Neuronal stem cell (in vitro differentiated cells): ENCODE data around the gene ARPP21.
A peak's percentile ranks its signal among the peaks of the same experiment; 100 is the strongest.

ENCODE experiments used
- DNase-seq: peaks from one replicate; pipeline ENCODE4 v3.0.0-alpha.2; 2013; ENCODE audit warnings: low spot score
- H2AFZ ChIP-seq: one replicate; pipeline ENCODE4 v1.6.1; 2013; ENCODE audit warnings: mild to moderate bottlenecking, low read length, inconsistent platforms
- H2AK5ac ChIP-seq: 2 replicates; pipeline ENCODE4 v1.6.1; 2013; ENCODE audit warnings: low read depth, mild to moderate bottlenecking, inconsistent platforms, low read length, moderate library complexity, mixed read lengths
- H2BK120ac ChIP-seq: 2 replicates; pipeline ENCODE4 v1.6.1; 2013; ENCODE audit warnings: low read depth, mild to moderate bottlenecking, inconsistent platforms, low read length, moderate library complexity, mixed read lengths
- H2BK12ac ChIP-seq: one replicate; pipeline ENCODE4 v1.6.1; 2013; ENCODE audit warnings: low read length, inconsistent platforms
- H2BK15ac ChIP-seq: 2 replicates; pipeline ENCODE4 v1.6.1; 2013; ENCODE audit warnings: mild to moderate bottlenecking, low read length, inconsistent platforms, mixed read lengths
- H2BK5ac ChIP-seq: one replicate; pipeline ENCODE4 v1.6.1; 2013; ENCODE audit warnings: inconsistent platforms, mild to moderate bottlenecking, low read length, moderate library complexity
- H3K14ac ChIP-seq: one replicate; pipeline ENCODE4 v1.6.1; 2013; ENCODE audit warnings: low read length, inconsistent platforms
- H3K18ac ChIP-seq: 2 replicates; pipeline ENCODE4 v1.6.1; 2013; ENCODE audit warnings: low read length, inconsistent platforms
- H3K23ac ChIP-seq: 2 replicates; pipeline ENCODE4 v1.6.1; 2013; ENCODE audit warnings: low read depth, mild to moderate bottlenecking, mixed read lengths, low read length, inconsistent platforms; ENCODE audit not compliant: poor library complexity
- H3K27ac ChIP-seq: replicated peaks from 3 replicates; pipeline ENCODE4 v1.5.1; 2013; ENCODE audit warnings: low read length, inconsistent platforms
- H3K27me3 ChIP-seq, 3 experiments: 2 replicates each; pipeline ENCODE4 v1.6.1; 2013; ENCODE audit warnings: low read length in 3 of 3, mild to moderate bottlenecking in 2 of 3, inconsistent platforms in 1 of 3, low read depth in 1 of 3, mixed read lengths in 1 of 3, moderate library complexity in 1 of 3; ENCODE audit not compliant: control insufficient read depth in 3 of 3, insufficient read depth in 3 of 3
- H3K36me3 ChIP-seq, 2 donors: replicated peaks in 1 of 2; 2 replicates each; pipeline ENCODE4 v1.6.1; 2013; ENCODE audit warnings: low read length in 2 of 2; ENCODE audit not compliant: control insufficient read depth in 2 of 2, insufficient read depth in 2 of 2
- H3K4ac ChIP-seq: 2 replicates; pipeline ENCODE4 v1.6.1; 2013; ENCODE audit warnings: inconsistent platforms, mild to moderate bottlenecking, low read length, moderate library complexity
- H3K4me1 ChIP-seq, 2 donors: 1 replicate in 1 of 2; 2 replicates in 1 of 2; pipeline ENCODE4 v1.6.1; 2013; ENCODE audit warnings: low read length in 2 of 2, low read depth in 1 of 2; ENCODE audit not compliant: control insufficient read depth in 2 of 2, insufficient read depth in 1 of 2
- H3K4me2 ChIP-seq: one replicate; pipeline ENCODE4 v1.6.1; 2013; ENCODE audit warnings: mild to moderate bottlenecking, low read length, inconsistent platforms; ENCODE audit not compliant: insufficient read depth, poor library complexity, severe bottlenecking
- H3K4me3 ChIP-seq, 2 donors: 2 replicates each; pipeline ENCODE4 v1.5.1; 2013; ENCODE audit warnings: low read length in 2 of 2, mild to moderate bottlenecking in 2 of 2, inconsistent platforms in 1 of 2, moderate library complexity in 1 of 2
- H3K79me1 ChIP-seq: one replicate; pipeline ENCODE4 v1.6.1; 2013; ENCODE audit warnings: low read depth, mild to moderate bottlenecking, inconsistent platforms, low read length, moderate library complexity
- H3K9ac ChIP-seq: one replicate; pipeline ENCODE4 v1.6.1; 2013; ENCODE audit warnings: mild to moderate bottlenecking, low read depth, low read length, inconsistent platforms; ENCODE audit not compliant: poor library complexity
- H3K9me3 ChIP-seq, 2 donors: replicated peaks in 1 of 2; 2 replicates each; pipeline versions ENCODE3 to v1.6.1; 2013; ENCODE audit warnings: low read length in 2 of 2, mild to moderate bottlenecking in 2 of 2, inconsistent platforms in 1 of 2, low read depth in 1 of 2, mixed read lengths in 1 of 2, moderate library complexity in 1 of 2; ENCODE audit not compliant: control insufficient read depth in 2 of 2, insufficient read depth in 1 of 2
- H4K8ac ChIP-seq: one replicate; pipeline ENCODE4 v1.6.1; 2013; ENCODE audit warnings: low read depth, mild to moderate bottlenecking, inconsistent platforms, low read length, moderate library complexity
- H4K91ac ChIP-seq: one replicate; pipeline ENCODE4 v1.6.1; 2013; ENCODE audit warnings: low read length, low read depth, mild to moderate bottlenecking, inconsistent platforms; ENCODE audit not compliant: poor library complexity
- WGBS, 2 donors: extraction: QIAGEN DNeasy Blood & Tissue Kit; methylation state at CpG; one replicate each; pipeline ENCODE4 v1.1.7; 2013; ENCODE audit warnings: missing lambda C conversion rate in 2 of 2, mixed read lengths in 1 of 2; ENCODE audit not compliant: insufficient read length in 2 of 2, insufficient replicate concordance in 1 of 2; ENCODE audit errors: extremely low coverage in 2 of 2; 5-methylcytosine and 5-hydroxymethylcytosine counted together

The ARPP21 gene

DNA sequence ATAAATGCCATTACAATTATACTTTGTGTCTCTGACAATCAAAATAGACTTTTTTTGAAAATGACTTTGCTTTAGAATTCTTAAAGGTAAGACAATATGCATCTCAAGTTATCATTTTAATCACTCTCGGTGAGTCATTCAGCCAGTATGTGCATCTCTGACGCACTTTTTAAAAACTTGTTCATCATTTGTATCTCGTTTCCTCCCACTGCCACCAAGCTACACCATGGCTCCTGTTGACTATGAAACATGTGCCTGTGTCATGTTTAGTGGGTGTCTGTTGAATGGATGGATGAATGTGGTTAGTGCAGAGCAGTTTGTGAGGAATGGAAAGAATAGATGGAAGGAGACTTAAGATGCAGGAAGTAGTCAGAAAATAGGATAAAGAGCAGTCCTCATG is 68.6 kb downstream of the ARPP21 start:
- Histone ChIP-seq H2AFZ (no peak overlapping the region), H3K23ac (no peak overlapping the region), H3K4me1 (peaks cover 0 to 5% of the 10 kb centered on the region in 2 donors), H2BK5ac (no peak overlapping the region), H3K9me3 (no peaks in the 10 kb centered on the region), H2BK12ac (no peak overlapping the region), H4K91ac (no peak overlapping the region), H2BK15ac (no peak overlapping the region), H3K36me3 (no peaks in the 10 kb centered on the region), H3K9ac (no peak overlapping the region), H3K14ac (no peak overlapping the region), H3K27ac (no peak overlapping the region), H3K4me2 (no peak overlapping the region), H3K27me3 (no peaks in the 10 kb centered on the region), H4K8ac (no peak overlapping the region), H2AK5ac (no peak overlapping the region), H3K79me1 (no peaks in the 10 kb centered on the region), H3K4ac (no peak overlapping the region), H3K4me3 (no peak overlapping the region), H3K18ac (no peak overlapping the region), H2BK120ac (no peak overlapping the region)
- no peak for DNase-seq
- no CpG with 5 or more reads among the region's 3 CpGs for WGBS, 2 donors

DNA sequence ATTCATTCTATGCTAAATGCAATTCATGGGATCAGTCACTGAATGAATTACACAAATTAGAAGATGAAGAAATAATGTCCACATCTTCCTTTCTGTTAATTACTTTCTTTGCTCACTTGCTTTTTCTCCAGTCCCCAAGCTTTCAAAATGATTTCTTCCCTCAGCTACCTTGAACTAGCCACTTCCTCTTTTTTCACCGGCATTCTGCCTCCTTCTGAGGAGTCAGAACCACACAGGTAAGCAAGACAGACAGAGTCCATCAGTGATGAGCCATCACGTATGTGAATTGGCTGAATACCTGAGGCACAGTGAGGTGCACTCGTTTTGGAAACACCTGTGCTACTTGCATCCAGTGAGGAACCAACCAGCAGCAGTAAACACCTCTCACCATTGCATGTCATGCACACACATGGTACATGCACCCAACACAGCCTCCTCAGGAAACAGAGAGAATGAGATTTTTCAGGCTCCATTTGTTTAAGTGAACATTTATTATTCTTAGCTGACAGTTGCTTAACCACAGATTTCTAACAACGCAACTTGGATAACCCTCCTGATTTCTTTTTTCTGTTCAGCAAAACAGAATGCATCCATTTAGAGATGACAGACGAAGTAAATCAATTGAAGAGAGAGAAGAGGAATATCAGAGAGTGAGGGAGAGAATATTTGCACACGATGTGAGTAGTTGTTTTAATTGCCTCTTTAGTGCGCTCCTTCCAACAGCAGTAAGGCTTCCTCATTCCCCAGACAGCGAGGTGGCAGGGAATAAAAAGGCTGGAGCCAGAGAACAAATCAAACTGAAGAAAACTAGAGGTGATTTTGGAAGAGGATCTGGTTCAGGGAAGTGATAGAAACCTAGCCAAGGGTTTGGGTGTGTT is 69.3 kb downstream of the ARPP21 start:
- Histone ChIP-seq H2BK12ac (no peak overlapping the region), H3K14ac (no peak overlapping the region), H2AK5ac (no peak overlapping the region), H3K4me1 (peaks cover 0 to 5% of the 10 kb centered on the region in 2 donors), H2BK5ac (no peak overlapping the region), H3K9ac (no peak overlapping the region), H3K9me3 (no peaks in the 10 kb centered on the region), H3K4ac (no peak overlapping the region), H3K79me1 (no peaks in the 10 kb centered on the region), H3K27me3 (no peaks in the 10 kb centered on the region), H2AFZ (no peak overlapping the region), H3K27ac (no peak overlapping the region), H2BK120ac (no peak overlapping the region), H3K4me3 (no peak overlapping the region), H3K4me2 (no peak overlapping the region), H3K36me3 (no peaks in the 10 kb centered on the region), H4K8ac (no peak overlapping the region), H3K23ac (no peak overlapping the region), H3K18ac (no peak overlapping the region), H4K91ac (no peak overlapping the region), H2BK15ac (no peak overlapping the region)
- no CpG with 5 or more reads among the region's 8 CpGs for WGBS, 2 donors
- DNase-seq: no peak

DNA sequence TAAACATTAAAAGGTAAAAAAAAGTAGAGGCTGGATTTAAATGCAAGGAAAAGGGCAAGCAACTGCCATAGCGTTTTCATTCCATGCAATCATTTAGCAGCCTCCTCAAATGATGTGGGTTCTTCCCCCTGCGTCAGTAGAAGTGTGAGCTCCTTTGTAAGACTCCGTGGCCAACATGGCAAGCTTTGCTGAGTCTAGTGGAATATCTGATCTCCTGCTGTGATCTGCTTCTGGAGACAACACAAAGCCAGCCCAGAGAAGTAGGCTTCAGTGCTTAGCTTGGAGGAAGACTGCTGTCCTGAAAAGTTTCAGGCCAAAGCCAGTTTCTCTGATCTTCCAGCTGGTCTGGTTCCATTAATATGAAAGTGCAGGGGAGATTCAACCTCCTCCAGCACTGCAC is 70.4 kb downstream of the ARPP21 start:
- Histone ChIP-seq H2BK12ac (no peak overlapping the region), H3K79me1 (no peaks in the 10 kb centered on the region), H2BK5ac (no peak overlapping the region), H2AFZ (peak overlapping the region; percentile 57), H2BK15ac (no peak overlapping the region), H3K23ac (no peak overlapping the region), H3K4ac (no peak overlapping the region), H3K9ac (no peak overlapping the region), H2AK5ac (no peak overlapping the region), H3K4me1 (peaks cover 0 to 5% of the 10 kb centered on the region in 2 donors), H3K18ac (peak overlapping the region; percentile 27), H3K4me2 (no peak overlapping the region), H2BK120ac (no peak overlapping the region), H3K36me3 (no peaks in the 10 kb centered on the region), H3K9me3 (no peaks in the 10 kb centered on the region), H4K8ac (no peak overlapping the region), H3K27me3 (no peaks in the 10 kb centered on the region), H3K27ac (no peak overlapping the region), H3K4me3 (no peak overlapping the region), H3K14ac (no peak overlapping the region), H4K91ac (no peak overlapping the region)
- WGBS, 2 donors: no CpG with 5 or more reads among the region's 3 CpGs
- DNase-seq: no peak

DNA sequence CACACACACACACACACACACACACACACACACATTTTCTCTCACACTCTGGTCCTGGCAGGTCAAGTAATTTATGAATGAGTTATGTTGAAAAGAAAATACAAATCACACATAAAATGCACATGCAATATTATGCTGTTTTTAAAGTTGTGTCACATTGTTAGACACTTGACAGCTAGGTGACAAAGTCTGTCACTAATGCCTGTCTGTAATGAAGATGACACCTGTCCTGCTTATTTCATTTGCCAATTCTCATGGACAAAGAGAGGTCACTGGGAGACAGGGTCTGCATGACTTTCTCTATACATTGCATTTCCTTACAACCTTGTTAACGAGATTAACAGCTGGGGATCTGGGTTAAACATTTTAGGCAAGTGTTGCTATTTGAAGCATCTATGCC is 71.2 kb downstream of the ARPP21 start:
- peaks cover 0 to 5% of the 10 kb centered on the region in 2 donors for H3K4me1 ChIP-seq
- H3K36me3 ChIP-seq: no peaks in the 10 kb centered on the region
- no peak overlapping the region for H3K4me2 ChIP-seq
- no peak overlapping the region for H3K27ac ChIP-seq
- H3K79me1 ChIP-seq: no peaks in the 10 kb centered on the region
- H2AK5ac ChIP-seq: no peak overlapping the region
- no peak overlapping the region for H3K23ac ChIP-seq
- H3K9me3 ChIP-seq: no peaks in the 10 kb centered on the region
- no peak overlapping the region for H2AFZ ChIP-seq
- WGBS, 2 donors: no CpG with 5 or more reads among the region's 1 CpG
- H2BK12ac ChIP-seq: no peak overlapping the region
- H3K4ac ChIP-seq: no peak overlapping the region
- no peak overlapping the region for H2BK120ac ChIP-seq
- H2BK5ac ChIP-seq: no peak overlapping the region
- no peak overlapping the region for H3K14ac ChIP-seq
- H2BK15ac ChIP-seq: no peak overlapping the region
- H3K27me3 ChIP-seq: no peaks in the 10 kb centered on the region
- no peak overlapping the region for H4K91ac ChIP-seq
- no peak overlapping the region for H3K4me3 ChIP-seq
- DNase-seq: no peak
- H3K9ac ChIP-seq: no peak overlapping the region
- no peak overlapping the region for H4K8ac ChIP-seq
- H3K18ac ChIP-seq: no peak overlapping the region
